Chondrocyte (in vitro differentiated cells): ENCODE measurements around the gene ARHGAP6. TPM values are rescaled to one million over a fixed set of nuclear protein-coding genes. Genes with fewer than 3 reads are reported as not detected.

Experiments used
- DNase-seq: peaks from one replicate; pipeline ENCODE4 v3.0.0; 2021; ENCODE audit warnings: mixed read lengths, low spot score
- H3K27ac Mint-ChIP-seq: one replicate; pipeline ENCODE4 v1.8.0; 2021; ENCODE audit warnings: mild to moderate bottlenecking, moderate library complexity, mixed read lengths; ENCODE audit not compliant: unreplicated experiment
- H3K27me3 Mint-ChIP-seq: 2 replicates; pipeline ENCODE4 v1.8.0; 2021; ENCODE audit warnings: low read depth, mixed read lengths
- H3K36me3 Mint-ChIP-seq: 2 replicates; pipeline ENCODE4 v1.8.0; 2021; ENCODE audit warnings: low read depth, mixed read lengths
- H3K4me1 Mint-ChIP-seq: 2 replicates; pipeline ENCODE4 v1.8.0; 2021; ENCODE audit warnings: low read depth, mild to moderate bottlenecking, mixed read lengths
- H3K4me3 Mint-ChIP-seq: one replicate; pipeline ENCODE4 v1.8.0; 2021; ENCODE audit warnings: mild to moderate bottlenecking, moderate library complexity, mixed read lengths; ENCODE audit not compliant: unreplicated experiment
- H3K9me3 Mint-ChIP-seq: 2 replicates; pipeline ENCODE4 v1.8.0; 2021; ENCODE audit warnings: low read depth, mixed read lengths
- total RNA-seq: library from RNA; stranded (reverse); gene quantifications from 3 replicates; pipeline ENCODE4 v1.2.1, GENCODE V29; 2021
- TF ChIP-seq, protein P1 (sequence below): fragments of 200-600 bp; sonication (generic); IDR thresholded peaks from 2 replicates; pipeline ENCODE4 v1.5.0; 2021; ENCODE audit warnings: antibody characterized with exemption, mild to moderate bottlenecking, moderate library complexity

Gene ARHGAP6
- total RNA-seq, 1 donor from 2014 or later = 1.5 TPM

DNA sequence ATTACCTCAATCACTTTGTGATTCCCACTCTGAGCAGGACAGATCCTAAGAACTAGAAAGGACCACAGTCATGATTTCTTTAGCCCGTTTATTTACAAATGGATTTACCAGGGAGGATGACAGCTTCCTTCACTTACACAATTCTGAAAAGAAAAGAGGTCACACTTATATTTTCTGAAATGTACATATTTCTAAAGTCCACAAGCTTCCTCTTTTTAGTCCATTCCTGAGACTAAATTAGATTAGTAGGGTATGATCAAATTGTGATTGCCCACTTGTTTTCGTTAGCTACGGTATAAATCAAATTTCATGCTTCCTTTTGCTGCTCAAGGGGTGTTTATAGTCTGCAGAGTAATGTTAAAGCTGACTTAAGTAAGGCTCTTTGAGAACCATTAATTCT is 380.1 kb downstream of the ARHGAP6 start:
- no peak for DNase-seq
- Mint-ChIP-seq H3K27me3 (no peaks in the 10 kb centered on the region), H3K4me3 (no peak overlapping the region), H3K27ac (no peak overlapping the region), H3K9me3 (peaks cover 15% of the 10 kb centered on the region), H3K4me1 (no peaks in the 10 kb centered on the region), H3K36me3 (no peaks in the 10 kb centered on the region)
- TF ChIP-seq, protein P1, sequence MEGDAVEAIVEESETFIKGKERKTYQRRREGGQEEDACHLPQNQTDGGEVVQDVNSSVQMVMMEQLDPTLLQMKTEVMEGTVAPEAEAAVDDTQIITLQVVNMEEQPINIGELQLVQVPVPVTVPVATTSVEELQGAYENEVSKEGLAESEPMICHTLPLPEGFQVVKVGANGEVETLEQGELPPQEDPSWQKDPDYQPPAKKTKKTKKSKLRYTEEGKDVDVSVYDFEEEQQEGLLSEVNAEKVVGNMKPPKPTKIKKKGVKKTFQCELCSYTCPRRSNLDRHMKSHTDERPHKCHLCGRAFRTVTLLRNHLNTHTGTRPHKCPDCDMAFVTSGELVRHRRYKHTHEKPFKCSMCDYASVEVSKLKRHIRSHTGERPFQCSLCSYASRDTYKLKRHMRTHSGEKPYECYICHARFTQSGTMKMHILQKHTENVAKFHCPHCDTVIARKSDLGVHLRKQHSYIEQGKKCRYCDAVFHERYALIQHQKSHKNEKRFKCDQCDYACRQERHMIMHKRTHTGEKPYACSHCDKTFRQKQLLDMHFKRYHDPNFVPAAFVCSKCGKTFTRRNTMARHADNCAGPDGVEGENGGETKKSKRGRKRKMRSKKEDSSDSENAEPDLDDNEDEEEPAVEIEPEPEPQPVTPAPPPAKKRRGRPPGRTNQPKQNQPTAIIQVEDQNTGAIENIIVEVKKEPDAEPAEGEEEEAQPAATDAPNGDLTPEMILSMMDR = no peak

DNA sequence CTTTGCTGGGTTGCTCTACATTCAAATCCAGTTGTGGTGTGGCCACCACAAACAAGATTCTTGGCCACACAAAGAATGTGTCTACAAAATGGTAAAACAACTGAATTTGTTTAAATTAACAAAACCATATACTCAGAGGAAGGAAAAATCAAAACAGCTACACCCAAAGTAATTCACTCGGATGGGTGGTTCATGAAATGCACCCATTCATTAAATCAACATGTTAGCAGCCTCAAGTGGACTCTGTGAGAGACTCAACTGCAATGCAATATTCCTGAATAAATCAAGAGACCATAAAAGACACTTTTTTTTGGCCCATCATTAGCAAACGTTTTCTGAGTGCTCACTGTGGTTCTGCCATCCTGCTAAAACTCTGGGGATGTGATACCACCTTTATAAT is 383.7 kb downstream of the ARHGAP6 start:
- H3K4me1 Mint-ChIP-seq = no peaks in the 10 kb centered on the region
- TF ChIP-seq, protein P1 = no peak
- H3K27ac Mint-ChIP-seq = no peak overlapping the region
- no peaks in the 10 kb centered on the region for H3K27me3 Mint-ChIP-seq
- H3K36me3 Mint-ChIP-seq = no peaks in the 10 kb centered on the region
- H3K9me3 Mint-ChIP-seq = peaks cover 18% of the 10 kb centered on the region
- H3K4me3 Mint-ChIP-seq = no peak overlapping the region
- no peak for DNase-seq

DNA sequence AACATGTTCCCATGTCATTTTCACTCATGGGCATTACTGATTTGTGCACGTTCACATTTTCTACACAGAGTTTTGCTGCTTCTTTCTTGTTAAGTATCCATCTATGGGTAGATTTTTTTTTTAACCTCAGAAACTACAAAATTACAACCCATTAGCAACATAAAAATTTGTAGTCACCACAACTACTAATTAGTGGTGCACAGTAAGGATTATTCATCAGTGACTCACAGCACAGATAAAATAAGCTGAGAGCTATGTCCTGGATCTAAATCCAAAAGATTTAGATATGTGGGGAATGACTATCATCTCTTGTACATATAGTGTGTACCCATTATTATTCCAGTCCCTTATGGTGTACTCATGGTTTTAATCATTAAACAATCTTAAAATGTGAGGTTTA is 392.2 kb downstream of the ARHGAP6 start:
- Mint-ChIP-seq H3K4me1 (peaks cover 3% of the 10 kb centered on the region), H3K9me3 (peaks cover 6% of the 10 kb centered on the region), H3K4me3 (no peak overlapping the region), H3K27ac (no peak overlapping the region), H3K27me3 (no peaks in the 10 kb centered on the region), H3K36me3 (no peaks in the 10 kb centered on the region)
- no peak for DNase-seq
- TF ChIP-seq, protein P1 = no peak

DNA sequence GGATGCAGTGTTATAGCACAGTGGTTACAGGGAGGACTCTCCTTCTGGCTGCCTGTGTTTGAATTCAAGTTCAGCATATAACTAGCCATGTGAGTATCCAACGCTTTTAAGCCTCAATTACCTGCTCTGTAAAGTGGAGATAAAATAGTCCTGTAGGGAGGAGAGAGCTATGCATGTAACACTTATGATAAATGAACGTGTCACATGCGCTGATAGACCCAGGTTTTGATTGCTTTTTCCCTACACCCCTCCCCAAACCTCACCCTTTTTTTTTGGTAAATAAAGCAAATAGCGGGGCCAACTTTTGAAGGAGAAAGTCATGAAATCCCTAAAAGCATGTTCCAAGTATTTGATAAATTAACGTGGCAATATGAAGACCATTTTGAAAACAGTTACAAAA is 392.9 kb downstream of the ARHGAP6 start:
- Mint-ChIP-seq H3K4me3 (no peak overlapping the region), H3K4me1 (peaks cover 3% of the 10 kb centered on the region), H3K9me3 (peaks cover 6% of the 10 kb centered on the region), H3K27ac (no peak overlapping the region), H3K36me3 (no peaks in the 10 kb centered on the region), H3K27me3 (no peaks in the 10 kb centered on the region)
- no peak for DNase-seq
- TF ChIP-seq, protein P1 = no peak

GRCh38 chrX:11272290-11272689 is 393.4 kb downstream of the ARHGAP6 start:
- no peak overlapping the region for H3K27ac Mint-ChIP-seq
- DNase-seq = no peak
- H3K36me3 Mint-ChIP-seq = no peaks in the 10 kb centered on the region
- TF ChIP-seq, protein P1 = no peak
- peaks cover 9% of the 10 kb centered on the region for H3K9me3 Mint-ChIP-seq
- H3K4me3 Mint-ChIP-seq = no peak overlapping the region
- peaks cover 3% of the 10 kb centered on the region for H3K4me1 Mint-ChIP-seq
- no peaks in the 10 kb centered on the region for H3K27me3 Mint-ChIP-seq
